ENCODE measurements around the gene NDUFS2. TPM values are rescaled to one million over a fixed set of nuclear protein-coding genes. Genes with fewer than 3 reads are reported as not detected.

Gene NDUFS2
- total RNA-seq, 2 experiments from 2014 or later: 49.9 to 55.7 TPM

GRCh38 chr1:161153682-161154337 is 48.4 kb upstream of the NDUFS2 start, which contains the start of gene UFC1:
UFC1 (plus strand) TSS chr1:161153978; CDS start chr1:161153998, 20 bp downstream.
- POLR2A ChIA-PET: interaction anchor here (0.7 to 4.1 kb wide), 24 partner anchors 12 to 891 kb away, joined by 3 to 37 read pairs (median 5); partner anchors contain the start of genes ARHGAP30, B4GALT3, DCAF8 and DEDD
- H3K27ac Mint-ChIP-seq: peak within 1 kb of the TSS; percentile 99
- peaks cover 16% of the 10 kb centered on the region for H3K36me3 ChIP-seq (ENCODE audit: insufficient read depth, low read length)

GRCh38 chr1:161157867-161158266 is 44.3 kb upstream of the NDUFS2 start:
- Histone ChIP-seq H3K27ac (ENCODE audit: low read depth in 1 of 2, low read length in 2 of 2) (no peak overlapping the region), H3K36me3 (ENCODE audit: insufficient read depth, low read length) (peaks cover 31% of the 10 kb centered on the region), H3K4me1 (ENCODE audit: insufficient read depth, low read length) (peaks cover 50% of the 10 kb centered on the region), H3K9me3 (ENCODE audit: control insufficient read depth in 1 of 2, insufficient read depth in 1 of 2, low read length in 2 of 2) (no peaks in the 10 kb centered on the region), H3K27me3 (ENCODE audit: control insufficient read depth in 1 of 2, insufficient read depth in 2 of 2, low read length in 2 of 2) (no peaks in the 10 kb centered on the region), H3K4me3 (ENCODE audit: low read length) (no peak overlapping the region)
- H3K9me3 Mint-ChIP-seq: no peaks in the 10 kb centered on the region
- peaks cover 75% of the 10 kb centered on the region for H3K4me1 Mint-ChIP-seq (ENCODE audit: low read depth)
- intact Hi-C loops (cut with DNase I, micrococcal nuclease): loop anchor here in 1 of 2 experiments (5.0 to 10.0 kb wide), 3 partner anchors 91 to 813 kb away; partner anchors contain the start of genes ARHGAP30, COPA and NCSTN
- POLR2A ChIA-PET: interaction anchor here (0.7 to 2.7 kb wide), 7 partner anchors 8 to 112 kb away, joined by 3 to 12 read pairs (median 4); partner anchors contain the start of genes NDUFS2, PPOX and USF1
- ATAC-seq (ENCODE audit: poor library complexity) (no peak), DNase-seq (no peak)
- peaks cover 64% of the 10 kb centered on the region for H3K36me3 Mint-ChIP-seq (ENCODE audit: low read depth)
- TF ChIP-seq CTCF (IDR thresholded peaks at IDR 0.05): no peak
- CTCF ChIA-PET: interaction anchor here (1.0 to 1.1 kb wide), 2 partner anchors 8 to 68 kb away, joined by 3 to 5 read pairs; partner anchors contain the start of genes PPOX and TOMM40L
- no peaks in the 10 kb centered on the region for H3K27me3 Mint-ChIP-seq
- H3K4me3 Mint-ChIP-seq: peak overlapping the region; percentile 93
- peak overlapping the region; percentile 86 for H3K27ac Mint-ChIP-seq

More at GRCh38 chr1:161153682-161154337, 48.4 kb upstream of the NDUFS2 start, which contains the start of gene UFC1:
- H3K4me3 Mint-ChIP-seq: peak within 1 kb of the TSS; percentile 98
- Histone ChIP-seq H3K9me3 (ENCODE audit: control insufficient read depth in 1 of 2, insufficient read depth in 1 of 2, low read length in 2 of 2) (no peaks in the 10 kb centered on the region), H3K27ac (ENCODE audit: low read depth in 1 of 2, low read length in 2 of 2) (peak within 1 kb of the TSS; percentile 96 to 99), H3K27me3 (ENCODE audit: control insufficient read depth in 1 of 2, insufficient read depth in 2 of 2, low read length in 2 of 2) (no peaks in the 10 kb centered on the region), H3K4me1 (ENCODE audit: insufficient read depth, low read length) (peaks cover 19% of the 10 kb centered on the region), H3K4me3 (ENCODE audit: low read length) (peak within 1 kb of the TSS; percentile 97)
- CTCF ChIA-PET: interaction anchor here (1.1 to 2.8 kb wide), 5 partner anchors 13 to 112 kb away, joined by 3 to 12 read pairs (median 5); partner anchors contain the start of genes DEDD, NDUFS2, PPOX and TOMM40L
- peaks cover 42% of the 10 kb centered on the region for H3K4me1 Mint-ChIP-seq (ENCODE audit: low read depth)
- intact Hi-C loops (cut with DNase I, micrococcal nuclease): loop anchor here (1.0 to 10.0 kb wide), 4 partner anchors 22 to 809 kb away; partner anchors contain the start of genes DEDD (in 2 of the 2), NIT1 (in 2 of the 2), PFDN2 (in 2 of the 2) and COPA (in 1 of the 2)
- DNase-seq: peak; percentile 67 to 96 (median 76)
- no peak for TF ChIP-seq CTCF (IDR thresholded peaks at IDR 0.05)
- ATAC-seq (ENCODE audit: poor library complexity): peak; percentile 91
- peaks cover 40% of the 10 kb centered on the region for H3K36me3 Mint-ChIP-seq (ENCODE audit: low read depth)
- H3K27me3 Mint-ChIP-seq: no peaks in the 10 kb centered on the region
- no peaks in the 10 kb centered on the region for H3K9me3 Mint-ChIP-seq

GRCh38 chr1:161158316-161159010 is 43.7 kb upstream of the NDUFS2 start:
- Mint-ChIP-seq H3K36me3 (ENCODE audit: low read depth) (peaks cover 70% of the 10 kb centered on the region), H3K9me3 (no peaks in the 10 kb centered on the region), H3K4me3 (peak overlapping the region; percentile 93), H3K4me1 (ENCODE audit: low read depth) (peaks cover 80% of the 10 kb centered on the region), H3K27ac (peak overlapping the region; percentile 86), H3K27me3 (no peaks in the 10 kb centered on the region)
- ChIA-PET POLR2A (interaction anchor here (0.7 to 2.7 kb wide), 7 partner anchors 8 to 113 kb away, joined by 3 to 12 read pairs (median 4); partner anchors contain the start of genes DEDD, NDUFS2, PPOX and USF1), CTCF (interaction anchor here (1.0 kb wide), 1 partner anchor 67 kb away, joined by 3 read pairs; the partner anchor contains the start of gene TOMM40L)
- ATAC-seq (ENCODE audit: poor library complexity) (no peak), DNase-seq (no peak)
- TF ChIP-seq CTCF (IDR thresholded peaks at IDR 0.05): no peak
- H3K4me1 ChIP-seq (ENCODE audit: insufficient read depth, low read length): peaks cover 47% of the 10 kb centered on the region
- H3K27ac ChIP-seq (ENCODE audit: low read depth in 1 of 2, low read length in 2 of 2): peak overlapping the region; percentile 70 to 91
- H3K27me3 ChIP-seq (ENCODE audit: control insufficient read depth in 1 of 2, insufficient read depth in 2 of 2, low read length in 2 of 2): no peaks in the 10 kb centered on the region
- H3K9me3 ChIP-seq (ENCODE audit: control insufficient read depth in 1 of 2, insufficient read depth in 1 of 2, low read length in 2 of 2): no peaks in the 10 kb centered on the region
- peak overlapping the region; percentile 98 for H3K4me3 ChIP-seq (ENCODE audit: low read length)
- H3K36me3 ChIP-seq (ENCODE audit: insufficient read depth, low read length): peaks cover 36% of the 10 kb centered on the region
- intact Hi-C loops (cut with DNase I, micrococcal nuclease): loop anchor here in 1 of 2 experiments (5.0 to 10.0 kb wide), 3 partner anchors 91 to 814 kb away; partner anchors contain the start of genes ARHGAP30, COPA and NCSTN

Measured in CD4-positive, alpha-beta T cell (primary cell).